GM21515 (cell line): ENCODE data around the gene FILIP1L.

Source experiments
- ATAC-seq: cut with Tn5 transposase; IDR thresholded peaks from one replicate; pipeline ENCODE4 v1.9.1; 2021; ENCODE audit not compliant: unreplicated experiment

The FILIP1L gene

GRCh38 chr3:100019719-100020118 lies 94.6 kb downstream of the FILIP1L start:
- ATAC-seq: no peak

- no peak for ATAC-seq
Observed at GRCh38 chr3:100018806-100019205, 95.5 kb downstream of the FILIP1L start.

- no peak for ATAC-seq
Observed at GRCh38 chr3:100010087-100010417, 104.2 kb downstream of the FILIP1L start.

GRCh38 chr3:100009276-100010086 lies 104.8 kb downstream of the FILIP1L start:
- ATAC-seq: no peak

GRCh38 chr3:100008081-100008698 lies 106.1 kb downstream of the FILIP1L start:
- ATAC-seq: no peak

- ATAC-seq: no peak
Observed at GRCh38 chr3:100007313-100007712, 107.0 kb downstream of the FILIP1L start.

- ATAC-seq: no peak
Observed at GRCh38 chr3:100006570-100007271, 107.6 kb downstream of the FILIP1L start.

- ATAC-seq: no peak
Observed at GRCh38 chr3:100005665-100006393, 108.5 kb downstream of the FILIP1L start.

GRCh38 chr3:100004931-100005330 lies 109.4 kb downstream of the FILIP1L start:
- no peak for ATAC-seq

- no peak for ATAC-seq
Observed at GRCh38 chr3:100003609-100004503, 110.4 kb downstream of the FILIP1L start.

GRCh38 chr3:100002599-100003350 lies 111.5 kb downstream of the FILIP1L start:
- ATAC-seq: no peak

GRCh38 chr3:100001526-100002270 lies 112.6 kb downstream of the FILIP1L start:
- no peak for ATAC-seq

- no peak for ATAC-seq
Observed at GRCh38 chr3:100001083-100001482, 113.2 kb downstream of the FILIP1L start.

GRCh38 chr3:99999536-99999935 lies 114.8 kb downstream of the FILIP1L start:
- ATAC-seq: no peak

- no peak for ATAC-seq
Observed at GRCh38 chr3:99997293-99997692, 117.0 kb downstream of the FILIP1L start.

- no peak for ATAC-seq
Observed at GRCh38 chr3:99990179-99990578, 124.1 kb downstream of the FILIP1L start.

- ATAC-seq: no peak
Observed at GRCh38 chr3:99984668-99985067, 129.6 kb downstream of the FILIP1L start.

GRCh38 chr3:99984139-99984538 lies 130.2 kb downstream of the FILIP1L start:
- ATAC-seq: no peak

- ATAC-seq: no peak
Observed at GRCh38 chr3:99982650-99983049, 131.7 kb downstream of the FILIP1L start.
